ENCODE data around the gene DLG2.
"Not testable (repeated sequence)": the region's sequence is repeated elsewhere in the genome, so short reads cannot be mapped to it uniquely, and the experiment has no call there.

DLG2 gene

GRCh38 chr11:85444479-85444878 is 182.7 kb downstream of the DLG2 start:
- DNase-seq (ENCODE audit: low read depth in 2 of 2): no peak

- DNase-seq (ENCODE audit: low read depth in 2 of 2): no peak
Observed at GRCh38 chr11:85440273-85440672, 186.9 kb downstream of the DLG2 start.

- no peak for DNase-seq (ENCODE audit: low read depth in 2 of 2)
Observed at GRCh38 chr11:85438328-85438727, 188.8 kb downstream of the DLG2 start.

- DNase-seq (ENCODE audit: low read depth in 2 of 2): no peak
Observed at GRCh38 chr11:85431319-85431718, 195.8 kb downstream of the DLG2 start.

- no peak for DNase-seq (ENCODE audit: low read depth in 2 of 2)
Observed at GRCh38 chr11:85423794-85424193, 203.3 kb downstream of the DLG2 start.

GRCh38 chr11:85423316-85423715 is 203.8 kb downstream of the DLG2 start:
- DNase-seq (ENCODE audit: low read depth in 2 of 2): no peak

- DNase-seq (ENCODE audit: low read depth in 2 of 2): no peak
Observed at GRCh38 chr11:85414175-85414574, 213.0 kb downstream of the DLG2 start.

- no peak for DNase-seq (ENCODE audit: low read depth in 2 of 2)
Observed at GRCh38 chr11:85407648-85408047, 219.5 kb downstream of the DLG2 start.

GRCh38 chr11:85406841-85407240 is 220.3 kb downstream of the DLG2 start:
- no peak for DNase-seq (ENCODE audit: low read depth in 2 of 2)

GRCh38 chr11:85406316-85406715 is 220.8 kb downstream of the DLG2 start:
- DNase-seq (ENCODE audit: low read depth in 2 of 2): no peak

- DNase-seq (ENCODE audit: low read depth in 2 of 2): not testable (repeated sequence)
Observed at GRCh38 chr11:85395515-85396055, 231.6 kb downstream of the DLG2 start.

- no peak for DNase-seq (ENCODE audit: low read depth in 2 of 2)
Observed at GRCh38 chr11:85394283-85394682, 232.9 kb downstream of the DLG2 start.

GRCh38 chr11:85391141-85391540 is 236.0 kb downstream of the DLG2 start:
- DNase-seq (ENCODE audit: low read depth in 2 of 2): no peak

- no peak for DNase-seq (ENCODE audit: low read depth in 2 of 2)
Observed at GRCh38 chr11:85385547-85385946, 241.6 kb downstream of the DLG2 start.

GRCh38 chr11:85385111-85385510 is 242.0 kb downstream of the DLG2 start:
- no peak for DNase-seq (ENCODE audit: low read depth in 2 of 2)

- DNase-seq (ENCODE audit: low read depth in 2 of 2): no peak
Observed at GRCh38 chr11:85379066-85379465, 248.1 kb downstream of the DLG2 start.

- DNase-seq (ENCODE audit: low read depth in 2 of 2): no peak
Observed at GRCh38 chr11:85377901-85378300, 249.2 kb downstream of the DLG2 start.

- no peak for DNase-seq (ENCODE audit: low read depth in 2 of 2)
Observed at GRCh38 chr11:85359859-85360258, 267.3 kb downstream of the DLG2 start.

- DNase-seq (ENCODE audit: low read depth in 2 of 2): no peak
Observed at GRCh38 chr11:85355921-85356320, 271.2 kb downstream of the DLG2 start.

GRCh38 chr11:85349539-85349938 is 277.6 kb downstream of the DLG2 start:
- DNase-seq (ENCODE audit: low read depth in 2 of 2): not testable (repeated sequence)

GRCh38 chr11:85348945-85349344 is 278.2 kb downstream of the DLG2 start:
- no peak for DNase-seq (ENCODE audit: low read depth in 2 of 2)

- DNase-seq (ENCODE audit: low read depth in 2 of 2): no peak
Observed at GRCh38 chr11:85347291-85347690, 279.9 kb downstream of the DLG2 start.

GRCh38 chr11:85346484-85346883 is 280.7 kb downstream of the DLG2 start:
- no peak for DNase-seq (ENCODE audit: low read depth in 2 of 2)

- DNase-seq (ENCODE audit: low read depth in 2 of 2): not testable (repeated sequence)
Observed at GRCh38 chr11:85340846-85341245, 286.3 kb downstream of the DLG2 start.

Data from activated CD4-positive, alpha-beta T cell treated with anti-CD3 and anti-CD28 coated beads for 24 hours (primary cell).